ENCODE data around the gene SHROOM3. TPM values are rescaled to one million over a fixed set of nuclear protein-coding genes. Genes with fewer than 3 reads are reported as not detected.

SHROOM3 gene
- total and polyA plus RNA-seq, 4 donors, result 4.7 to 25.8 (median 8.7) TPM

DNA sequence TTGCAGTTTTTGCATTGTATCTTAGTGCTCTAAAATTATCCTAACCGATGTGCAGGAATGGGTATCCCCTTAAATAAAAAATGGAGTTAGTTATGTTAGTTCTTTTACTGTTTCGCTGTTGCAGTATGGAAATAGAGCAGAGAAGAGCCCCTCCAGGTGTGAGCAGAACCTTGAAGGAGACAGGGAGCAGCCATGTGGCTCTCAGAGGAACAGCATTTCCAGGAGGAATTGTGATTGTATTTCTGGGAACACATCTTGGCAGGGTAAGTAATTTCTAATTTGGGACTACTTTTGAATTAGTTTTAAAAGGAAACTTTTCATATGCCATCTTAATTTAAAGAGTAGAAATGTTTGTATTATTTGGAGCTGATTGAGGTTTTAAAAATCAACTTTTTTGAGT is 8.8 kb upstream of the SHROOM3 start:
- WGBS, result 89% methylated on average over 2 of the region's 2 CpGs
- no peak overlapping the region for H3K4me3 ChIP-seq (ENCODE audit: low read depth in 1 of 3, low read length in 3 of 3)
- no peak overlapping the region for H3K9ac ChIP-seq (ENCODE audit: low read depth in 1 of 2, low read length in 2 of 2)

More for the DNA sequence above, 8.8 kb upstream of the SHROOM3 start:
- TF ChIP-seq YY1 (IDR thresholded peaks at IDR 0.05) (no peak), GABPA (IDR thresholded peaks at IDR 0.05 in 1 of 2, conservative IDR thresholded peaks at IDR 0.05 in 1 of 2) (no peak), ATF3 (IDR thresholded peaks at IDR 0.05) (no peak), CTCF (IDR thresholded peaks at IDR 0.05; ENCODE audit: low read depth, low read length, missing input control) (no peak), MAX (IDR thresholded peaks at IDR 0.05) (no peak), RAD21 (IDR thresholded peaks at IDR 0.05) (no peak), TAF1 (conservative IDR thresholded peaks at IDR 0.05) (no peak), ZBTB33 (IDR thresholded peaks at IDR 0.05) (no peak), HNF4A (conservative IDR thresholded peaks at IDR 0.05) (no peak), FOXA1 (IDR thresholded peaks at IDR 0.05) (no peak), NR2F2 (IDR thresholded peaks at IDR 0.05) (no peak), SP1 (IDR thresholded peaks at IDR 0.05) (no peak)
- TF ChIP-seq, protein P1, sequence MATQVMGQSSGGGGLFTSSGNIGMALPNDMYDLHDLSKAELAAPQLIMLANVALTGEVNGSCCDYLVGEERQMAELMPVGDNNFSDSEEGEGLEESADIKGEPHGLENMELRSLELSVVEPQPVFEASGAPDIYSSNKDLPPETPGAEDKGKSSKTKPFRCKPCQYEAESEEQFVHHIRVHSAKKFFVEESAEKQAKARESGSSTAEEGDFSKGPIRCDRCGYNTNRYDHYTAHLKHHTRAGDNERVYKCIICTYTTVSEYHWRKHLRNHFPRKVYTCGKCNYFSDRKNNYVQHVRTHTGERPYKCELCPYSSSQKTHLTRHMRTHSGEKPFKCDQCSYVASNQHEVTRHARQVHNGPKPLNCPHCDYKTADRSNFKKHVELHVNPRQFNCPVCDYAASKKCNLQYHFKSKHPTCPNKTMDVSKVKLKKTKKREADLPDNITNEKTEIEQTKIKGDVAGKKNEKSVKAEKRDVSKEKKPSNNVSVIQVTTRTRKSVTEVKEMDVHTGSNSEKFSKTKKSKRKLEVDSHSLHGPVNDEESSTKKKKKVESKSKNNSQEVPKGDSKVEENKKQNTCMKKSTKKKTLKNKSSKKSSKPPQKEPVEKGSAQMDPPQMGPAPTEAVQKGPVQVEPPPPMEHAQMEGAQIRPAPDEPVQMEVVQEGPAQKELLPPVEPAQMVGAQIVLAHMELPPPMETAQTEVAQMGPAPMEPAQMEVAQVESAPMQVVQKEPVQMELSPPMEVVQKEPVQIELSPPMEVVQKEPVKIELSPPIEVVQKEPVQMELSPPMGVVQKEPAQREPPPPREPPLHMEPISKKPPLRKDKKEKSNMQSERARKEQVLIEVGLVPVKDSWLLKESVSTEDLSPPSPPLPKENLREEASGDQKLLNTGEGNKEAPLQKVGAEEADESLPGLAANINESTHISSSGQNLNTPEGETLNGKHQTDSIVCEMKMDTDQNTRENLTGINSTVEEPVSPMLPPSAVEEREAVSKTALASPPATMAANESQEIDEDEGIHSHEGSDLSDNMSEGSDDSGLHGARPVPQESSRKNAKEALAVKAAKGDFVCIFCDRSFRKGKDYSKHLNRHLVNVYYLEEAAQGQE (IDR thresholded peaks at IDR 0.05), result no peak
- Histone ChIP-seq H3K27ac (ENCODE audit: low read depth in 1 of 2, low read length in 2 of 2) (no peak overlapping the region), H3K36me3 (ENCODE audit: control insufficient read depth in 4 of 4, insufficient read depth in 3 of 4, low read depth in 1 of 4, low read length in 3 of 4) (no peaks in the 10 kb centered on the region), H3K9me3 (ENCODE audit: control insufficient read depth in 4 of 4, low read length in 3 of 4) (no peaks in the 10 kb centered on the region), H3K27me3 (ENCODE audit: control insufficient read depth in 4 of 4, insufficient read depth in 4 of 4, low read length in 3 of 4) (no peaks in the 10 kb centered on the region), H3K4me1 (ENCODE audit: control insufficient read depth in 4 of 4, insufficient read depth in 4 of 4, low read length in 3 of 4) (peaks cover 0 to 3% (median under 1%) of the 10 kb centered on the region in 4 donors)
- no peak for DNase-seq (ENCODE audit: low spot score)

Data from liver (tissue), 9 donors.